Body of pancreas (tissue), 4 donors: ENCODE data around the gene CASP8.

Source experiments
- CTCF ChIP-seq, 7 experiments: fragments of 450-650 bp in 4 of 7; fragments of 200-600 bp in 3 of 7; sonication (generic) in 3 of 7; IDR thresholded peaks; one replicate each; pipeline ENCODE4 v1.5.1; 2016 to 2019; ENCODE audit warnings: antibody characterized with exemption in 7 of 7
- POLR2A ChIP-seq, 3 donors: fragments of 450-650 bp; IDR thresholded peaks; one replicate each; pipeline ENCODE4 v1.6.1; 2016; ENCODE audit warnings: antibody characterized with exemption in 3 of 3, mild to moderate bottlenecking in 2 of 3

GRCh38 chr2:201228271-201228911 is 31.9 kb upstream of the CASP8 start:
- TF ChIP-seq CTCF (IDR thresholded peaks at IDR 0.05) (no peak), POLR2A (IDR thresholded peaks at IDR 0.05) (no peak)
